Right renal pelvis (tissue), 4 donors: Measurements from ENCODE around the gene MEX3B. TPM values are rescaled to one million over a fixed set of nuclear protein-coding genes. Genes with fewer than 3 reads are reported as not detected.
"Not testable (repeated sequence)": the region's sequence is repeated elsewhere in the genome, so short reads cannot be mapped to it uniquely, and the experiment has no call there.

Experiments
- DNase-seq, 4 donors: peaks; one replicate each; pipeline ENCODE4 v3.0.0-alpha.2; 2013; ENCODE audit warnings: low read depth in 4 of 4, low spot score in 3 of 4, missing footprints in 1 of 4
- polyA plus RNA-seq, 4 donors: library from polyadenylated mRNA; unstranded; fragments of 120-200 nt; gene quantifications; one replicate each; pipeline ENCODE4 v1.2.1, GENCODE V29; 2013; ENCODE audit not compliant: insufficient read length in 4 of 4

Gene MEX3B
- polyA plus RNA-seq, 4 donors = 17.1 to 19.3 (median 19.0) TPM

DNA sequence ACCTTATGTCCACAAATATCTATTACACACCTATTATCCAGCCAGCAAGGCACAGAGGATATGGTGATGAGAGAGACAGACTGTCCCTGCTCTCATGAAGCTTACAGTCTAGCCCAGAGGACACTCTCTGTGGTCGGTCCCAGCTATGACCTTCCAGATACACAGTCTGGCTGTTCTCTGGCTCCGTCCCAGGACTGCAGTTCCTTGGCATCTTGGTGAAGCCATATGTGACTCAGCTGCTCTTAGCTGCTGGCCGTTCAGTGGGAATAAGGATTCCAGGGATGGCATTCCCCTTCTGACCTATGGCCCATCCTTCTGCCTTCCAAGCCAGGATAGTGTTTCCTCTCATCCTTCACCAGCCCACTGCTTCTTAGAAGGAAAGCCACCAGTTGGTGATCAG, 30.8 kb downstream of the MEX3B start:
- no peak for DNase-seq

DNA sequence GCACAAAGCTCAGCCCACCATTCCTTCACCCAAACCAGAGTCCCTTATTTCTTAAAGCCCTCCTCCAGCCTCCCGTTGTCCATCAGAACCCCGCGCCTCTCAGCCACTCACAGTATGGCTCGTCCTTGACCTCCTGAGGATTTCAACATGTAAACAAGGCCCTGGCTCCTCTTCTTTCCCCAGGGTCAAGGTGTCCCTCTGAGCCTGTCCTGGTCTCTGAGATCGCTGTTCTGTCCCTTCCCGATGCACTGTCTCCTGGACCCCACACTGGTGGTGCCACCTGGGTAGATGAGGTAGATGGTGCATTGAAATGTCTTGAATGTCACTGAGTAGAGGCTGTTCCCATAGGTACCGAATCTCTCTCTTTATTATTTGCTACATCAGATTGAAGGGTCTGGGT, 32.9 kb downstream of the MEX3B start:
- DNase-seq = no peak

DNA sequence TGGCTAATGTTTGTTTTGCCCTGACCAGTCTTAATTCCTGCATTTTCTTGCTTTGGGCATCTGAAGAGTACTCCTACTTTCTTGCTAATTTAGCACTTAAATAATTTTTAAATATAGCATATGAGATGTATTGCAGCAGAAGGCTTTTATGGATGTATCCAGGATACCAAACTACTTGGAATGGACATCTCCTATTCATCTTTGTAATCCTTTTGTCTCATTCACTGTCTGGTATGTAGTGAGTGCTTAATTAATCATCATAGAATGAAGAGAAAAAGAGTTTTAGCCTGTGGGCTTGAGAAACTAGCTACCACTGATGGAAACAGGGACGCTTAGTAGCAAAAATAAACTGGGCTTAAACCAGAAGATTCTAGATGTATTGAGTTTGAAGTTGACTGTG, 40.6 kb downstream of the MEX3B start:
- DNase-seq = no peak

DNA sequence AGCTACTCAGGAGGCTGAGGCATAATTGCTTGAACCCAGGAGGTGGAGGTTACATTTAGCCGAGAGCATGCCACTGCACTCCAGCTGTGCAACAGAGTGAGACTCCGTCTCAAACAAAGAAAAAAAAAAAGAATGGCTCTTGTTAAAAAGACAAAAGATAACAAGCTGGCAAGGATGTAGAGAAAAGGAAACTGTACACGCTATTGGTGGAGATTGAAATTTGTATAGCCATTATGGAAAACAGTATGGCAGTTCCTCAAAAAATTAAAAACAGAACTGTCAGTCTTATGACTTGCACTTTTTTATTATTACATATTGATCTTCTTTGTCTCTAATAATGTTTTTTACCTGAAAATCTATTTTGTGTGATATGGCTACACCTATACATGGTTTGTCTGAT, 41.9 kb downstream of the MEX3B start:
- DNase-seq = no peak

DNA sequence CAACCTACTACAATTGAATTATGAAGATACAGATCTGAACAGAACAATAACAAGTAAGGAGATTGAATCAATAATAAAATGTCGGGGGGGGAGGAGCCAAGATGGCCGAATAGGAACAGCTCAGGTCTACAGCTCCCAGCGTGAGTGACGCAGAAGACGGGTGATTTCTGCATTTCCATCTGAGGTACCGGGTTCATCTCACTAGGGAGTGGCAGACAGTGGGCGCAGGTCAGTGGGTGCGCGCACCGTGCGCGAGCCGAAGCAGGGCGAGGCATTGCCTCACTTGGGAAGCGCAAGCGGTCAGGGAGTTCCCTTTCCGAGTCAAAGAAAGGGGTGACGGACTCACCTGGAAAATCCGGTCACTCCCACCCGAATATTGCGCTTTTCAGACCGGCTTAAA, 50.7 kb downstream of the MEX3B start:
- DNase-seq = not testable (repeated sequence)

DNA sequence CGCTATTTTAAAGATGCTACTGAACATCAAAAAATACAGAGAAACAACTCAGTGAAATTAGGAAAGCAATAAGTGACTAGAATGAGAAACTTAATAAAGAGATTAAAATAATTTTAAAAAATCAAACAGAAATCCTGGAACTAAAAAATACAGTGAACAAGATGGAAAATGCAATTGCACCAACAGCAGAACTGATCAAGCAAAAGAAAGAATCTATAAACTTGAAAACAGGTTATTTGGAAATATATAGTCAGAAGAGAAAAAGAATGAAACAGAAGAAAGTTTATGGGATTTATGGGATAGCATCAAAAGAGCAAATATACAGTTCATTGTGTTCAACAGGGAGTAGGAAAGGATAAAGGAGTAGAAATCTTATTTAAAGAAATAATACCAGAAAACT, 53.3 kb downstream of the MEX3B start:
- no peak for DNase-seq

Other genes starting within 250 kb of the MEX3B start
- gene EFL1, start 216.7 kb upstream of the MEX3B start, polyA plus RNA-seq = 10 to 100 TPM; 21.5 to 23.8 (median 22.0) TPM
- 1 to 10 TPM; 5.1 to 6.9 (median 5.9) TPM for gene SAXO2, start 216.8 kb upstream of the MEX3B start, polyA plus RNA-seq